Fibroblast of mammary gland (primary cell): Measurements from ENCODE around the gene SYT17.

Source experiments
- DNase-seq: peaks from one replicate; pipeline ENCODE4 v3.0.0-alpha.2; 2010; ENCODE audit warnings: low read depth
- H3K4me3 ChIP-seq: 2 replicates; pipeline ENCODE4 v1.5.1; 2011; ENCODE audit warnings: low read depth, mild to moderate bottlenecking, low read length, moderate library complexity; ENCODE audit not compliant: control insufficient read depth
- TF ChIP-seq, protein P1 (sequence below): conservative IDR thresholded peaks from 2 replicates; pipeline ENCODE4 v1.5.1; 2011; ENCODE audit warnings: low read depth, low read length, inconsistent platforms; ENCODE audit not compliant: control insufficient read depth, insufficient read depth

SYT17 gene

DNA sequence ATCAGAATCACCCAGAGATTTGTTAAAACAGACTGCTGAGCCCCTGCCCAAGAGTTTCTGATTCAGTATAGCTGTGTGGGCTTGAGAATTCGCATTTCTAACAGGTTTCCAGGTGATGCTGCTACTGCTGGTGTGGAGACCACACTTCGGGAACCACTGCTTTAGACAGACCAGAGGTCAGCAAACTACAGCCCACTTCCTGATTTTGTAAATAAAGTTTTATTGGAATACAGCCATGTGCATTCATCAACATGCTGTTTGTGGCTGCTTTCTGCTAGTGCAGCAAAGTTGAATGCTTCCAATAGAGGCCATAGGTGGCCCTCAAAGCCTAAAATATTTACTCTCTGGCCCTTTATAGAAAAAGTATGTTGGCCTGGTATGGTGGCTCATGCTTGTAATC is 84.9 kb downstream of the SYT17 start:
- TF ChIP-seq, protein P1, sequence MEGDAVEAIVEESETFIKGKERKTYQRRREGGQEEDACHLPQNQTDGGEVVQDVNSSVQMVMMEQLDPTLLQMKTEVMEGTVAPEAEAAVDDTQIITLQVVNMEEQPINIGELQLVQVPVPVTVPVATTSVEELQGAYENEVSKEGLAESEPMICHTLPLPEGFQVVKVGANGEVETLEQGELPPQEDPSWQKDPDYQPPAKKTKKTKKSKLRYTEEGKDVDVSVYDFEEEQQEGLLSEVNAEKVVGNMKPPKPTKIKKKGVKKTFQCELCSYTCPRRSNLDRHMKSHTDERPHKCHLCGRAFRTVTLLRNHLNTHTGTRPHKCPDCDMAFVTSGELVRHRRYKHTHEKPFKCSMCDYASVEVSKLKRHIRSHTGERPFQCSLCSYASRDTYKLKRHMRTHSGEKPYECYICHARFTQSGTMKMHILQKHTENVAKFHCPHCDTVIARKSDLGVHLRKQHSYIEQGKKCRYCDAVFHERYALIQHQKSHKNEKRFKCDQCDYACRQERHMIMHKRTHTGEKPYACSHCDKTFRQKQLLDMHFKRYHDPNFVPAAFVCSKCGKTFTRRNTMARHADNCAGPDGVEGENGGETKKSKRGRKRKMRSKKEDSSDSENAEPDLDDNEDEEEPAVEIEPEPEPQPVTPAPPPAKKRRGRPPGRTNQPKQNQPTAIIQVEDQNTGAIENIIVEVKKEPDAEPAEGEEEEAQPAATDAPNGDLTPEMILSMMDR = no peak
- H3K4me3 ChIP-seq = no peak overlapping the region
- DNase-seq = no peak

DNA sequence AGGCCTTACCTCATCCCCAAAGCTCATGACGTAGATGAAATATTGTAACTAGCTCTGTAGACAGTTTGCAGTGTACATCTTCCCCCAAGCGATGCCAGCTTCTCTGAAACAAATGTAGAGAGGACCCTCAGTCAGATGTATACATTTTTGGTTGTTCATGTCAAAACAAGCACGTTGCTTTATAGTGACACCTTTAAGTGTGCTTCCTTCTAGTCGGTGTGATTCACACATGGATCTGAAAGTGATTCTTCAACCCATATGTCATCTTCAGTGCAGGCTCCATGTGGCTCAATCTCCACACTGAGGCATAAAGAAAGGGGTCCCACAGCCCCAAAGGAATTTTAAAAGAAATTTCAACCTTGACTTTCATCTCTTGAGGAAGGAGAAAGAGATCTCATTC is 86.6 kb downstream of the SYT17 start:
- DNase-seq = no peak
- H3K4me3 ChIP-seq = no peak overlapping the region
- TF ChIP-seq, protein P1 = no peak

GRCh38 chr16:19264123-19264673 is 96.2 kb downstream of the SYT17 start:
- no peak for DNase-seq
- TF ChIP-seq, protein P1 = no peak
- H3K4me3 ChIP-seq = no peak overlapping the region

DNA sequence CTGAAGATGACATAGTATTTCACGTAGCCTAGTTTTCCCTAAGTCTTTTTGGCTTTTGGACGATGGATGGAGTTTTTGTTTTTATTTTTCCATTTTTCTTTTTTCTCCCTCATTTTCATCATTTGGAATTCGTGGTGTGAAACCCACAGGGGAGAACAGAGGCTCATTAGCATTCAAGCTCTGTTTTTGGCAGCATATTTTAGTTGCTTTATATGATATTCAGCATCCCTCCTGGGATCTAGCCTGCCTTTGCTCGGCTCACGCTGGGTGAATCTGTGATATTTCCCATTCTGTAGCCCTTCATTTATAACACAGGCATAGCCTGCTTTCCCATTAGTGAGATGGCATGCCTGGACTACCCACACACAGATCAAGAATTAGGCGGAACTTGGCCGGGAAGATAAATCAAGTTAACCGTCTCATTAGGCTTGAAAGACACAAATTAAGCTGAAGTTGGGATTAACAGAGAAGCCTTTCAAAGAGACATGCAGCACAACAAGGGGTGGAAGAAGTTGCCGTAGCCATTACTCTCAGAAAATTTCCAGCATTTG is 97.4 kb downstream of the SYT17 start:
- TF ChIP-seq, protein P1 = no peak
- DNase-seq = no peak
- H3K4me3 ChIP-seq = no peak overlapping the region

DNA sequence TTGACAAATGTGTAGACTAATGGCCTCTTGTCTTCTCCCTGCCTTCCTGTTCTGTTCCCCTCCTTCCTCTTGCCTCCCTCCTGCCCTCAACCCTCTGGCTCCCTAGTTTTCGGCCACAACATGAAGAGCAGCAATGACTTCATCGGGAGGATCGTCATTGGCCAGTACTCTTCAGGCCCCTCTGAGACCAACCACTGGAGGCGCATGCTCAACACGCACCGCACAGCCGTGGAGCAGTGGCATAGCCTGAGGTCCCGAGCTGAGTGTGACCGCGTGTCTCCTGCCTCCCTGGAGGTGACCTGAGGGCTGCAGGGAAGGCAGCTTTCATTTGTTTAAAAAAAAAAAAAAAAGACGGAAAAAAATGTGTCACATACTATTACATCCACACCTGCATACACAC is 98.7 kb downstream of the SYT17 start:
- no peak for DNase-seq
- TF ChIP-seq, protein P1 = no peak

GRCh38 chr16:19269098-19269497 is 101.1 kb downstream of the SYT17 start:
- DNase-seq = no peak
- H3K4me3 ChIP-seq = no peak overlapping the region
- TF ChIP-seq, protein P1 = no peak

More for the DNA sequence above, 98.7 kb downstream of the SYT17 start:
- H3K4me3 ChIP-seq = no peak overlapping the region
